Dermis blood vessel endothelial cell (primary cell): ENCODE measurements around the gene SLC7A9. TPM values are rescaled to one million over a fixed set of nuclear protein-coding genes. Genes with fewer than 3 reads are reported as not detected.
"Not testable (repeated sequence)": the region's sequence is repeated elsewhere in the genome, so short reads cannot be mapped to it uniquely, and the experiment has no call there.

ENCODE experiments used
- DNase-seq: peaks from one replicate; pipeline ENCODE4 v3.0.0; 2010
- total RNA-seq: library from RNA; depleted of rRNA; stranded (reverse); fragments of >200 nt; gene quantifications from 2 replicates; pipeline ENCODE4 v1.2.3, GENCODE V29; 2014

The SLC7A9 gene
- total RNA-seq, 1 donor from 2014 or later = not detected

GRCh38 chr19:32881766-32882165 lies 12.2 kb upstream of the SLC7A9 start:
- DNase-seq = no peak

DNA sequence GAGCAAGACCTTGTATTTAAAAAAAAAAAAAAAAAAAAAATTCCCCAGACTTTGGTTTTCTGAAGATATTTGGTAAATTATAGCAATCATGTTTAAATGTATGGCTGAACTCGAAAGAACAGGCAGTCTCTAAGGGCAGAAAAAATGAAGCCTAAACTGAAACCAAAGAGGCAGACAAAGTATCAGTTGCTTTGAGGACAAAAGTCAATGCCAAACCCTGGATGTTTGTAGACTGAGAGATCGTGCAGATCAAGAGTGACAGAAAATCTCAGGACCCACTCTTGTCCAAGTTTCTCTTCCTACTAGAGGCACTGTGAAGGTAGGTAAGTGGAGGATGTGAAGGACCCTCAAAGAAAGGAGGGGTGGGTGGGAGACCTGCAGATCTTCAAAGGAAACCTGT lies 11.1 kb upstream of the SLC7A9 start:
- DNase-seq = no peak

GRCh38 chr19:32879741-32880140 lies 10.2 kb upstream of the SLC7A9 start:
- DNase-seq = no peak

DNA sequence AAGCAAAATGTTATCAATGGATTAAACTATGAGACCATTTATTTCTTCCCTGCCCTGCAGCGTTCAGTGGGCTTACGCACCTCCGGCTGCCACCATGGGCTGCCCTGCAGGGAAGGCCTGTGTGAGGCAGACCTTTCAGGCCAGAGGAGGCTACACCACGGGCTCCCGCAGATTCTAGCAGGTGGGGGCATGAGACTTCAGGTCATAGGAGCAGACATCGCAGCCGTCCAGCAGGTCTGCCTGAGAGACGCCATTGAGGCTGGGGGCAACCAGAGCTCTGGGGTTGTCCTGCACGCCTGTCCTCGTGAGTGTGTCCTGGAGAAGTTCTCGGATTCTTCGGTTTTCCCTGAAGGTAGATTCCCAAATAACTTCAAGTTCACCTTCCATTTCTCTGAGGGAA lies 9.4 kb upstream of the SLC7A9 start:
- DNase-seq = no peak

- DNase-seq = no peak
These were observed 8.6 kb upstream of the SLC7A9 start for GRCh38 chr19:32877977-32878745.

DNA sequence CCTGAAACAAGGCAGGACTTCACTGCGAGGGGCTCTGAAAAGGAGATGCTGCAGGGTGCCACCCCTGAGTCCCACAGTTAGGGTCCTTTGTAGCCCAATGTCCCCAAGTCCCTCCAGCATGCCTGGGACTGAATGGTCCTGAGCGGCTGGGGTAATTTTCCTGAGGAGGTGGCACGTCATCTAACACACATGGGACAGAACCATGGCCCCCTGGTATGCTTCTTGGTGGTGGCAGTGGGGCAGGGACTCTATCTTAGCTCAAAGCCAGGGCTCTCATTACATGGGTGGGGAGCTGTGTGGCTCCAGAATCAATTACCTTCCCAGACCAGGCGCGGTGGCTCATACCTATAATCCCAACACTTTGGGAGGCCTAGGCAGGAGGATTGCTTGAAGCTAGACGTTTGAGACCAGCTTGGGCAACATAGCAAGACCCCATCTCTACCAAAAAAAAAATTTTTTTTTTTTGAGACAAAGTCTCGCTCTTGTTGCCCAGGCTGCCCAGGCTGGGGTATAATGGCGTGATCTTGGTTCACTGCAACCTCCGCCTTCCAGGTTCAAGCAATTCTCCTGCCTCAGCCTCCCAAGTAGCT lies 7.9 kb upstream of the SLC7A9 start:
- DNase-seq = no peak

DNA sequence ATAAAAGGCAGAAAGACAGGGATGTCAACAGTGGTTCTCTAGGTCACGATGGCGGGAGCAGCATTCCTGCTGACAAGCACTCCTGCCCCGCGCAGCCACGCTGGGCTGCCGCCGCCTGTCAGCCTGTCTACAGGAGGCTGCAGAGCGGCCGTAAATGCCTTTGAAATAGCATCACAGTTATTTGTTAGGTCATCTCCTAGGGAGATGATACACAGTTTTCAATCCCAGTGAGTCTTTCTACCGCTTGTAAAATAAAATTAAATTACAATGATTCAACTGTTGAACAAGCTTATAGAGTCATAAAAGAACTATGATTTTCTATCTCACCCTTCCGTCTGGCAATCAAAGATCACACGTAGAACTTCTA lies 7.3 kb upstream of the SLC7A9 start:
- no peak for DNase-seq

- DNase-seq = no peak
These were observed 6.8 kb upstream of the SLC7A9 start for GRCh38 chr19:32876236-32876918.

DNA sequence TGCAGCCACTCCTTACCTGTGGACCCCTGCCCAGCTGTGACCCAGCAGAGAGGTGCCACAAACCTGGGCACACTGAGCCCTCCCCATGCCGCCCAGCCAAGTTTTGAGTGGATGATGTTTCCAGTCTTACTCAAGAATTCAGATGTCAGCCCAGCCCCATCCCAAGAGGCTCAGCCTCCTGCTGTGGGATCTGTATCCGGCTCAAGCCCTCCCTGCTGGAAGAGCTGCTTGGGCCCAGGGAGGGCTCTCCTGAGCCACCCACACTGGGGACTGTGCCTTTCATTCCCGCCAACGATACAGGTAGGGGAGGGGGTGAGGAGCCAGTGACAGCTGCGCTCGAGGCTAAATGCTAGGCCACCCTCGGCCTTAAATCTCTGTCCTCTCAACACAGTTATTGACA lies 5.9 kb upstream of the SLC7A9 start:
- no peak for DNase-seq

- no peak for DNase-seq
These were observed 5.0 kb upstream of the SLC7A9 start for GRCh38 chr19:32874605-32875004.

GRCh38 chr19:32873247-32873959 lies 3.8 kb upstream of the SLC7A9 start:
- no peak for DNase-seq

- DNase-seq = no peak
These were observed 2.8 kb upstream of the SLC7A9 start for GRCh38 chr19:32872391-32872790.

- no peak for DNase-seq
These were observed 1.4 kb upstream of the SLC7A9 start for GRCh38 chr19:32870981-32871451.

GRCh38 chr19:32869966-32870573 lies 503 bp upstream of the SLC7A9 start:
- DNase-seq = peak; percentile 32

DNA sequence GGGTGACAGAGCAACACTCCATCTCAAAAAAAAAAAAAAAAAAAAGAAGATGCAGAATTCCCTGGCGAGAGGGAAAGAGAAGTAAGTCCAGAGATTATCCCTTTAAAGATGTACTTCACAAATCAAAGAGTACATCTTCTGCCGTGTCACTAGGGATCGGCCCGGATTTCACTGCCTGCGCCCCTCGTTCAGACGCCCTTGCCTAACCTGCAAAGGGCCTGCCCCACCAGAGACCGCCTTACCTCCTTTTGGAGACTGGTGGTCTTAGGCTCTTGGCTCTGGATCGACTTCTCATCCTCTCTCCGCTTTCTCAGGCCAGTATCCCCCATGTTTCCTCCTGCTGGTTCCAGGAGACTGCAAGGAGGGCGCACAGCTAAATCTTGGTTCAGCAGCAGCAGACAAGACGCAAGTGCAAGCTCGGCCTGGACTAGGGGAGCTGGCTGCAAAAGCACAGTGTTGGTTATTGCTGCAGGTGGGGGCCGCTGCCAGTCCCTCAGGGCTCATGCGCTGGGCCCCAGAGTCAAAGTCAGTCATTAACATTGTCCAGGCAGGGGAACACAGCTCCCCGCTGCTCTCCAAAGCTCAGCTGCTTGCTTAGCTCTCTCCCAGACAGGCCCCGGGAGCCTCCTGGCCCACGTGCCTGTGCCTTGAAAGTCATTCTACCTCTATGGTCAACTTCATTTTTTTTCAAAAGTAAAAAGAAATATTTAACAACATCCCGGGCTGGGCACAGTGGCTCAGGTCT lies 1.2 kb downstream of the SLC7A9 start:
- no peak for DNase-seq

DNA sequence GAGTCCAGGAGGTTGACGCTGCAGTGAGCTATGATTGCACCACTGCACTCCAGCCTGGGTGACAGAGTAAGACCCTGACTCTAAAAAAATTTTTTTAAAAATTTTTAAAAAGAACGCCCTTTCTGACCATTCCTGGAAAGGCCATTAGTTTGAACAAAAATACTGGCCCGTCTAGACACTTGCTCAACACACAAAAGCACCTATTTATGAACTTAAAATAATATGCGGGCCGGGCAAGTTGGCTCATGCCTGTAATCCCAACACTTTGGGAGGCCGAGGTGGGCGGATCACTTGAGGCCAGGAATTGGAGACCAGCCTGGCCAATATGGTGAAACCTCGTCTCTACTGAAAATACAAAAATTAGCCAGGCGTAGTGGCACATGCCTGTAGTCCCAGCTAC lies 2.1 kb downstream of the SLC7A9 start:
- not testable (repeated sequence) for DNase-seq

DNA sequence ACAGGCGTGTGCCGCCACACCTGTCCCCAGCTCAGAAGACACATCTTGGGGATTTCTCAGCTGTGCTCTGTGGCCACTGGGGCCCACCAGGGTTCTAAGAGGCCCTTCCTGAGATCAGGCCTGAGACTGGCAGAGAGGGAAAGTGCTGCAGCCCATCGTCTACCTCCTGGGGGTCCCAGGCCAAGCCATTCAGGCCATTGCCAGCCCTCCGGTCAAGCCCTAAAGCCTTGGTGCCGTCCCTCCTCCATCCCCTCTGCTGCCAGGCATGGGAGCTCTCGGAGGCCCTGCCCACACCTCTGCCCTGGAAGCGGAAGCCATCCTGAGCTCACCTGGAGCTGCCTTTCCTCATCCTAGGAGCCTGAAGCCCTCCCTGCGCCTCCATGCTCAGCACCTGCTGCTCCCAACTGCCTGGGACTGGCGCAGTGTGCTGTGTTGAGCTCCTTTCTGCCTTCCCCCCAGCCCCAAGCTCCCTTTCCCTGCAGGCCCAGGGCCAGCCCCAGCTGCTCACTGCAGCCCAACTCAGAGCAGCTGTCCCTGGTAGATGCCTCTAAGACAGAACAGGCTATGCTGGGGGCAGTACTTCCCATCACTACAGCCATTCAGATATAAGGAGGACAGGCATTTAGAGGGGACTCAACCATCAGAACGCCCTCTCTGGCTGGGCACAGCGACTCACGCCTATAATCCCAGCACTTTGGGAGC lies 2.9 kb downstream of the SLC7A9 start:
- DNase-seq = no peak

GRCh38 chr19:32866061-32866460 lies 3.5 kb downstream of the SLC7A9 start:
- no peak for DNase-seq

- no peak for DNase-seq
These were observed 4.2 kb downstream of the SLC7A9 start for GRCh38 chr19:32865326-32865725.

DNA sequence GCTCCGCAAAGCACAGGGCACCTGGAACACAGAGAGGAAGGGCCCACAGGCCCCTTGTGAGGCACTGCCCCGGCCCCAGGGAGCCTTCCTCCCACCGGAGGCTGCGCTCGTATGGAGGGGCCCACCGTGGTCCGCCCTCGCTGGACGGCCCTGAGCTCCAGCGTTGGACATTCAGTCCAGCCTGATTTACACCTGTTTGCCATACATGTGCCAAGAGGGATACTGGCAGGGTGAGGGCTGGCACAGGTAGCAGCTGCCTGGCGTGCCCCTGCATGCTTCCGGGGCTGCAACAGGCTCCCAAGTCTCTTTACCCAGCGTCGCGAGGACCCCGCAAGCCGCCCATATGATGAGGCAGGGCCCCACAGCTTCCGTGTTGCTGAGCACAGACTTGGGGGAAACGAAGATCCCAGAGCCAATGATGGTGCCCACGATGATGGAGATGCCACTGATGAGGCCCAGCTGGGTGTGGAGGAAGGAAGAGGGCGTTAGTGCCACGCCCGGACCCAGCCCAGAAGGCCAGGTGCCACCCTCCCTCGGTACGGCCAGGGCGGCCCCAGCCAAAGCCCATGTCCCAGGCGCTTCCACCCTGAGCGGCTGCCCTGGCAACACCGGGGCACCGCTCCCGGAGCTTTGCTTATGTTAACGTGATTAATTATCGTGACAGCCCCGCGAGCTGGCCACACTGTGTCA lies 5.1 kb downstream of the SLC7A9 start:
- DNase-seq = no peak

DNA sequence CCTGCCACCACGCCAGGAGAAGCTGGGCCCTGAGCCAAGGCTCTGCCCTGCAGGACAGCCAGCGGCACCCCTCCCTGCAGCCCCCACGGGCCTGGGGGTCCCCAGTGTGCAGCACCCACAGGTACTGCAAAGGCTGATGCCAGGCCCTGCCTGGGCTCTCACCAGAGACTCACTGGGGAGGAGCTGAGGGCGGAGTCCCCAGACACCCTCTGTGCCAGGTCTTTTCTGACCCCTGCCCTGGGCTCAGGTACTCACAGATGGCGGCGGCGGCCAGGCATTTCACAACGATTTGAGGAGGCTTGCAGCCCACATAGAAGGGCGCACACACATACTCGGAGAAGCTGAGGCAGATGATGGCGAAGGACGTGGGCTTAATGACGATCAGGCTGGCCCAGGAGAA lies 5.7 kb downstream of the SLC7A9 start:
- no peak for DNase-seq
